Astrocyte of the spinal cord (primary cell): ENCODE data around the gene CNOT1.

ENCODE experiments used
- DNase-seq: peaks from one replicate; pipeline ENCODE4 v3.0.0; 2011; ENCODE audit warnings: low read depth, low spot score
- H3K4me3 ChIP-seq: 2 replicates; pipeline ENCODE4 v1.5.1; 2011; ENCODE audit warnings: low read depth, mild to moderate bottlenecking, low read length, moderate library complexity
- CTCF ChIP-seq: IDR thresholded peaks from 2 replicates; pipeline ENCODE4 v1.5.1; 2012; ENCODE audit warnings: low read depth, mild to moderate bottlenecking, low read length, inconsistent platforms
- in situ Hi-C: cut with HindIII; loops from 2 replicates; pipeline ENCODE4 v1.10.0; 2017; ENCODE audit warnings: low sequenced_read_pairs

CNOT1 gene

GRCh38 chr16:58651965-58652348 is 22.3 kb upstream of the CNOT1 start:
- in situ Hi-C loops, result no loop called here
- H3K4me3 ChIP-seq, result no peak overlapping the region
- peak; percentile 59 for DNase-seq
- TF ChIP-seq CTCF, result no peak

GRCh38 chr16:58649707-58650106 is 20.1 kb upstream of the CNOT1 start:
- no peak overlapping the region for H3K4me3 ChIP-seq
- TF ChIP-seq CTCF, result no peak
- in situ Hi-C loops, result no loop called here
- no peak for DNase-seq

GRCh38 chr16:58647107-58647506 is 17.5 kb upstream of the CNOT1 start:
- in situ Hi-C loops, result no loop called here
- H3K4me3 ChIP-seq, result no peak overlapping the region
- TF ChIP-seq CTCF, result no peak
- no peak for DNase-seq

GRCh38 chr16:58644765-58645487 is 15.3 kb upstream of the CNOT1 start:
- TF ChIP-seq CTCF, result no peak
- in situ Hi-C loops, result no loop called here
- no peak overlapping the region for H3K4me3 ChIP-seq
- DNase-seq, result no peak

GRCh38 chr16:58644108-58644507 is 14.5 kb upstream of the CNOT1 start:
- TF ChIP-seq CTCF, result no peak
- H3K4me3 ChIP-seq, result no peak overlapping the region
- in situ Hi-C loops, result no loop called here
- DNase-seq, result no peak

GRCh38 chr16:58640949-58641348 is 11.3 kb upstream of the CNOT1 start:
- no peak for TF ChIP-seq CTCF
- in situ Hi-C loops, result no loop called here
- H3K4me3 ChIP-seq, result no peak overlapping the region
- no peak for DNase-seq
